GM18519 (cell line): ENCODE results near the gene SGTA.

Source experiments
- ATAC-seq: cut with Tn5 transposase; IDR thresholded peaks from one replicate; pipeline ENCODE4 v1.9.1; 2021; ENCODE audit warnings: mild to moderate bottlenecking, moderate library complexity; ENCODE audit not compliant: unreplicated experiment, low FRiP score

The SGTA gene

GRCh38 chr19:2774083-2774679 is 8.9 kb downstream of the SGTA start:
- no peak for ATAC-seq

- no peak for ATAC-seq
These were observed 11.0 kb downstream of the SGTA start for GRCh38 chr19:2771786-2772674.

GRCh38 chr19:2770055-2771013 is 12.7 kb downstream of the SGTA start:
- ATAC-seq = no peak

GRCh38 chr19:2769218-2769617 is 13.9 kb downstream of the SGTA start:
- no peak for ATAC-seq

GRCh38 chr19:2768365-2769132 is 14.5 kb downstream of the SGTA start:
- ATAC-seq = no peak

GRCh38 chr19:2767688-2768087 is 15.4 kb downstream of the SGTA start:
- no peak for ATAC-seq

GRCh38 chr19:2766594-2767372 is 16.3 kb downstream of the SGTA start:
- ATAC-seq = no peak

GRCh38 chr19:2765376-2765775 is 17.7 kb downstream of the SGTA start:
- no peak for ATAC-seq

- ATAC-seq = no peak
These were observed 18.1 kb downstream of the SGTA start for GRCh38 chr19:2764945-2765344.

GRCh38 chr19:2763687-2764086 is 19.4 kb downstream of the SGTA start:
- no peak for ATAC-seq

- no peak for ATAC-seq
These were observed 20.1 kb downstream of the SGTA start for GRCh38 chr19:2762783-2763496.

GRCh38 chr19:2761876-2762782 is 20.9 kb downstream of the SGTA start:
- no peak for ATAC-seq

GRCh38 chr19:2761309-2761677 is 21.8 kb downstream of the SGTA start:
- ATAC-seq = no peak

- no peak for ATAC-seq
These were observed 23.1 kb downstream of the SGTA start for GRCh38 chr19:2759965-2760364.

- ATAC-seq = no peak
These were observed 23.7 kb downstream of the SGTA start for GRCh38 chr19:2759362-2759761.

GRCh38 chr19:2758601-2759313 is 24.3 kb downstream of the SGTA start:
- ATAC-seq = no peak
